GM15510 (cell line): Measurements from ENCODE around the gene NLRP2B.

Source experiments
- POLR2A ChIP-seq: IDR thresholded peaks from 3 replicates; pipeline ENCODE4 v1.6.1; 2011; ENCODE audit warnings: borderline replicate concordance; ENCODE audit not compliant: insufficient read length; ENCODE audit errors: extremely low read depth

The NLRP2B gene

GRCh38 chrX:57680160-57680559, at the start of gene NLRP2B:
Gene NLRP2B (minus strand): TSS chrX:57680260.
- no peak for TF ChIP-seq POLR2A

GRCh38 chrX:57681341-57681740, 1.3 kb upstream of the NLRP2B start:
- no peak for TF ChIP-seq POLR2A

- TF ChIP-seq POLR2A: no peak
These were observed 1.2 kb downstream of the NLRP2B start for GRCh38 chrX:57678686-57679428.

- TF ChIP-seq POLR2A: no peak
These were observed 2.8 kb downstream of the NLRP2B start for GRCh38 chrX:57677132-57677858.

GRCh38 chrX:57675320-57675719, 4.7 kb downstream of the NLRP2B start:
- TF ChIP-seq POLR2A: no peak

GRCh38 chrX:57674861-57675260, 5.2 kb downstream of the NLRP2B start:
- no peak for TF ChIP-seq POLR2A

GRCh38 chrX:57669961-57670360, 10.1 kb downstream of the NLRP2B start:
- TF ChIP-seq POLR2A: no peak

- no peak for TF ChIP-seq POLR2A
These were observed 13.1 kb downstream of the NLRP2B start for GRCh38 chrX:57667010-57667409.

- no peak for TF ChIP-seq POLR2A
These were observed 25.0 kb downstream of the NLRP2B start for GRCh38 chrX:57655065-57655464.

GRCh38 chrX:57652705-57653104, 27.4 kb downstream of the NLRP2B start:
- TF ChIP-seq POLR2A: no peak

GRCh38 chrX:57651169-57651919, 28.7 kb downstream of the NLRP2B start:
- no peak for TF ChIP-seq POLR2A

GRCh38 chrX:57647020-57647419, 33.0 kb downstream of the NLRP2B start:
- no peak for TF ChIP-seq POLR2A

GRCh38 chrX:57643698-57644097, 36.4 kb downstream of the NLRP2B start:
- no peak for TF ChIP-seq POLR2A

- TF ChIP-seq POLR2A: no peak
These were observed 38.7 kb downstream of the NLRP2B start for GRCh38 chrX:57641338-57641737.

GRCh38 chrX:57640674-57641016, 39.4 kb downstream of the NLRP2B start:
- no peak for TF ChIP-seq POLR2A
